ELF-1 (cell line): ENCODE measurements around the gene CPT2.
A peak's percentile ranks its signal among the peaks of the same experiment; 100 is the strongest.

Experiments used
- DNase-seq: peaks from one replicate; pipeline ENCODE4 v3.0.0-alpha.2; 2016; ENCODE audit warnings: low read depth, low spot score

Gene CPT2

GRCh38 chr1:53196485-53197290, at the start of gene CPT2:
Gene CPT2 (plus strand): TSS chr1:53196824. CDS start chr1:53196944, 120 bp downstream.
- DNase-seq = peak; percentile 97

DNA sequence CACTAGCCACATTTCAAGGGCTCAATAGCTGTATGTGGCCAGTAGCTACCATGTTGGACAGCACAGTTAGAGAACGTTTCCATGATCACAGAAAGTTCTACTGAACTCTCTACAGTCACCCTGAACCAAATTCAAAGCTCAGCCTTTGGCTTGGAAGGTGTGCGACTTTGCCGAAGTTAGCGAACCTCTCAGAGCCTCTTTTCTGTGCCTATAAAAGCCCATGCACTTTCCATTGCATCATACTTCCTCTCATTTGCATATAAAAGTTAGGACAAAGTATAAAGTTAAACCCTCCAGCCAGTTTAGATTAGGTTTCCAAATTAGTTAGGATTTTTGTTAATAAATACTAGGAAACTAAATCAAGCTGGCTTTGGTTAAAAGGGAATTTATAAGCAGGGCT, 49.5 kb upstream of the CPT2 start:
- DNase-seq = no peak

- DNase-seq = no peak
These were observed 48.5 kb upstream of the CPT2 start for GRCh38 chr1:53148123-53148522.

- no peak for DNase-seq
These were observed 42.9 kb upstream of the CPT2 start for GRCh38 chr1:53153752-53154151.

GRCh38 chr1:53154859-53155438, 41.7 kb upstream of the CPT2 start:
- no peak for DNase-seq

GRCh38 chr1:53155534-53155933, 41.1 kb upstream of the CPT2 start:
- no peak for DNase-seq

- DNase-seq = no peak
These were observed 40.7 kb upstream of the CPT2 start for GRCh38 chr1:53155945-53156344.

GRCh38 chr1:53156783-53157182, 39.8 kb upstream of the CPT2 start:
- no peak for DNase-seq

GRCh38 chr1:53158900-53159299, 37.7 kb upstream of the CPT2 start:
- no peak for DNase-seq

GRCh38 chr1:53160924-53161378, 35.7 kb upstream of the CPT2 start:
- DNase-seq = no peak

- DNase-seq = no peak
These were observed 34.0 kb upstream of the CPT2 start for GRCh38 chr1:53162621-53163020.

DNA sequence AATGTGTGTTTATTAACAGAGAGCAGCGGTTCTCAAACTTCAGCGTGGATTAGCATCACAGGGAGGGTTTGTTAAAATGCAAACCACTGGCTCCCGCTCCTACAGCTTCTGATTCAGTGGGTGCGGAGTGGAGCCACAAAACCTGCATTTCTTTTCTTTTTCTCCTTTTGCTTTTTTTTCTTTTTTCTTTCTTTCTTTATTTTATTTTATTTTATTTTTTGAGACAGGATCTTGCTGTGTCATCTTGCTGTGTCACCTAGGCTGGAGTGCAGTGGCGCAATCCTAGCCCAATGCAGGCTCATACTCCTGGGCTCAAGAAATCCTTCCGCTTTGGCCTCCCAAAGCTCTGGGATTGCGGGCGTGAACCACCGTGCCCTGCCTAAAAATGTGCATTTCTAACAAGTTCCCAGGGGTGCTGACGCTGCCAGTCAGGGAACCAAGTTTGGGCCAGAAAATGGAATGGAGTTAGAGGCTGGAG, 33.3 kb upstream of the CPT2 start:
- DNase-seq = no peak

DNA sequence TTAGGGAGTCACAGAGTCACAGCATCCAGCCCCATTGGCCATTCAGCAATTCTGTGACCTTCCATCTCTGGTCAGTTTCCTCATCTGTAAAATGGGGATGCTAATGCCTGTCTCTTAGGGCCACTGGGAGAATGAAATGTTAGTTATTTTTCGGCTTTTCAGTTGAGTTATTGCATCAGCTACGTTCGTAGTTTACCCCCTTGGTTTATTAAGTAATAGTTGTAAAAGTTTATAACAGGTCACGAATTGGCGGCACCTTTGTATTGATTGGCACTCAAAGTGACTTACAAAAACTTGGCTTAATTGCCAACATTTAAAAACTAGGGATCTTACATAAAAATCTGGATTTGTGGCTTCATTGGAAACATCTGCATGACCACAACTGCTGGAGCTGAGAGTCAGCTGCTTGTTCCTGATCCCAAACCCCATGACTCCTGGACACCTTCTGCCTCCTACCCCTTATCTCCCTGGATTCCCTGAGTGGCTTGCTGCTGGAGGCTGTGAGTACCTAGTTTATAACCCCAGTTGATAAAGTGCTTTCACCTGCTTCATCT, 31.1 kb upstream of the CPT2 start:
- DNase-seq = no peak

- no peak for DNase-seq
These were observed 30.3 kb upstream of the CPT2 start for GRCh38 chr1:53166366-53166765.

GRCh38 chr1:53166912-53167311, 29.7 kb upstream of the CPT2 start:
- DNase-seq = no peak

DNA sequence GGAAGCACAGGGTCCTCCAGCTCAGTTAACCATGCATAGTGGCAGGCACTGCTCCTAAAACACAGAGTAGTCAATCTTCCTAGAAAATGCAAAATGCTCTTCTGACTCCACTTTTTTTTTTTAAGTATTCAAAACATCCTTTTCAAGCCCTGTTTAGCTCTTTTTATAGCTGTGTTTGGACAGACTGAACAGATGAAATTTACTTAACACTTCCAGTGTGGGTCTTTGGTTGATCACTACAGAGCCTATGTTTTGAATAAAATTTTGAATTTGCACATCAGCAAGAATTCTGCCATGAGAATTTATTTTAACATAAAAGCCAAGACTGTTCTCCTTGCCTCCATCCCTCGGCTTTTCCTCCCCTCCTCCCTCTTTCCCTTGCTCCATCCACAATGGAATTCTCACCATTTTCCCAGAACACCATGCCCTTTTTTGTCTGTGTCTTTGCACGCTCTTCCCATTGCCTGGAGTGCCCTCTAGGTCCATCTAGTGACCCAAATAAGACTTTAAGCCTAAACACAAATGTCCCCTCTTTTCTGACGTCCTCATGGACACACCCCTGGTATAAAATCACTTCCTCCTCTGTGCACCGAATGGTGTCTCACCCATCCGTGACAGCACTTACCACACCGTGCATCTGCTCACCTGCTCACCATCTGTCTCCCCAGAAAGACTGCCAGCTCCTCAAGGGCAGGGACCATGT, 24.0 kb upstream of the CPT2 start:
- DNase-seq = peak; percentile 40

- no peak for DNase-seq
These were observed 21.4 kb upstream of the CPT2 start for GRCh38 chr1:53174971-53175913.

- DNase-seq = no peak
These were observed 20.0 kb upstream of the CPT2 start for GRCh38 chr1:53176452-53177208.

DNA sequence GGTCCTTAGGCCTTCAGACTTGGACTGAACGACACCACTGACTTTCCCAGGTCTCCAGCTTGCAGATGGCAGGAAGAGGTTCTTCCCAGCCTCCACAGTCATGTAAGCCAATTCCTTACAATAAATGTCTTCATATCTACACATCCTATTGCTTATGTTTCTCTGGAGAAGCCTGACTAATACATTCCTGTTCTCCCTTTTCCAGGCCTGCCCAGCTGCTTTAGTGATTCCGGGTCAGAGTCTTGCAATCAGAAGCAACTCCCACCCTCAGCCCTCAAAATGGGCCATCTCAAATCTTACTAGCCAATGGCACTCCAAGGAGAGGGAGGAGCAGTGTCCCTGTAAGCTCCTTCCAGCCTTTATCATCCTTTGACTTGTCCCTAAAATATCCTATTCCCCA, 16.4 kb upstream of the CPT2 start:
- no peak for DNase-seq

- DNase-seq = no peak
These were observed 15.7 kb upstream of the CPT2 start for GRCh38 chr1:53180951-53181350.
